SKM-1 treated with dmso at 0.1 percent for 144 hours (cell line): ENCODE data around the gene ZC3H12C.
"Not testable (repeated sequence)": the region's sequence is repeated elsewhere in the genome, so short reads cannot be mapped to it uniquely, and the experiment has no call there.

Experiments
- DNase-seq: peaks from one replicate; lab custom pipeline; 2025; ENCODE audit not compliant: unreplicated experiment; lab: John Stamatoyannopoulos, UW

Gene ZC3H12C

GRCh38 chr11:110208678-110209312, 115.6 kb downstream of the ZC3H12C start:
- DNase-seq: not testable (repeated sequence)

- DNase-seq: not testable (repeated sequence)
Observed at GRCh38 chr11:110209313-110209694, 116.1 kb downstream of the ZC3H12C start.

GRCh38 chr11:110217223-110217877, 124.2 kb downstream of the ZC3H12C start:
- DNase-seq: no peak

GRCh38 chr11:110217936-110218335, 124.7 kb downstream of the ZC3H12C start:
- no peak for DNase-seq

- DNase-seq: no peak
Observed at GRCh38 chr11:110219006-110219785, 126.0 kb downstream of the ZC3H12C start.
